H7 (cell line): ENCODE data around the gene RUFY3. TPM values are rescaled to one million over a fixed set of nuclear protein-coding genes. Genes with fewer than 3 reads are reported as not detected.
"Not testable (repeated sequence)": the region's sequence is repeated elsewhere in the genome, so short reads cannot be mapped to it uniquely, and the experiment has no call there.

ENCODE experiments used
- DNase-seq: peaks from one replicate; pipeline ENCODE4 v3.0.0; 2012
- H3K27me3 ChIP-seq: 2 replicates; pipeline ENCODE4 v1.6.0; 2011; ENCODE audit warnings: mild to moderate bottlenecking, low read length; ENCODE audit not compliant: control insufficient read depth, insufficient read depth
- H3K36me3 ChIP-seq: replicated peaks from 2 replicates; pipeline ENCODE4 v1.5.1; 2011; ENCODE audit warnings: low read length; ENCODE audit not compliant: control insufficient read depth, insufficient read depth
- H3K4me3 ChIP-seq: 2 replicates; pipeline ENCODE4 v1.5.1; 2011; ENCODE audit warnings: low read depth, mild to moderate bottlenecking, control low read depth, low read length, moderate library complexity; ENCODE audit not compliant: insufficient read depth
- total RNA-seq: library from RNA; depleted of rRNA; stranded (reverse); fragments of >200 nt; shearing (Covaris generic); gene quantifications from 2 replicates; pipeline ENCODE4 v1.2.3, GENCODE V29; 2014

Gene RUFY3
- total RNA-seq, 1 experiment from 2014 or later, result 32.7 TPM

- H3K4me3 ChIP-seq, result no peak overlapping the region
- no peak for DNase-seq
- H3K36me3 ChIP-seq, result no peaks in the 10 kb centered on the region
- H3K27me3 ChIP-seq, result no peaks in the 10 kb centered on the region
Observed at GRCh38 chr4:70714079-70714887, 7.5 kb upstream of the RUFY3 start.

DNA sequence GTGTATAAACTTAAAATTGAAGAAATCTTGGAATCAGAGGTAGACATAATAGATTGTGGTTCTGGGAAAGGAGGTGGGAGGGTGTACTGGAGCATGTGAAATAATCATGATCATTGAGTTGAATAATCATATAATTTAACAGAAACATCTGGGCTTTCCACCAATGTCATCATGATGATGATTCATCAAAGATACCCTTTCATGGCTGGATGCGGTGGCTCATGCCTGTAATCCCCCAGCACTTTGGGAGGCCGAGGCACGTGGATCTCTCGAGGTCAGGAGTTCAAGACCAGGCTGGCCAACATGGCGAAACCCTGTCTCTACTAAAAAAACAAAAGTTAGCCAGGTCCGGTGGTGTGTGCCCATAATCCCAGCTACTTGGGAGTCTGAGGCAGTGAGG, 6.7 kb upstream of the RUFY3 start:
- H3K4me3 ChIP-seq, result no peak overlapping the region
- no peaks in the 10 kb centered on the region for H3K27me3 ChIP-seq
- no peak for DNase-seq
- H3K36me3 ChIP-seq, result no peaks in the 10 kb centered on the region

DNA sequence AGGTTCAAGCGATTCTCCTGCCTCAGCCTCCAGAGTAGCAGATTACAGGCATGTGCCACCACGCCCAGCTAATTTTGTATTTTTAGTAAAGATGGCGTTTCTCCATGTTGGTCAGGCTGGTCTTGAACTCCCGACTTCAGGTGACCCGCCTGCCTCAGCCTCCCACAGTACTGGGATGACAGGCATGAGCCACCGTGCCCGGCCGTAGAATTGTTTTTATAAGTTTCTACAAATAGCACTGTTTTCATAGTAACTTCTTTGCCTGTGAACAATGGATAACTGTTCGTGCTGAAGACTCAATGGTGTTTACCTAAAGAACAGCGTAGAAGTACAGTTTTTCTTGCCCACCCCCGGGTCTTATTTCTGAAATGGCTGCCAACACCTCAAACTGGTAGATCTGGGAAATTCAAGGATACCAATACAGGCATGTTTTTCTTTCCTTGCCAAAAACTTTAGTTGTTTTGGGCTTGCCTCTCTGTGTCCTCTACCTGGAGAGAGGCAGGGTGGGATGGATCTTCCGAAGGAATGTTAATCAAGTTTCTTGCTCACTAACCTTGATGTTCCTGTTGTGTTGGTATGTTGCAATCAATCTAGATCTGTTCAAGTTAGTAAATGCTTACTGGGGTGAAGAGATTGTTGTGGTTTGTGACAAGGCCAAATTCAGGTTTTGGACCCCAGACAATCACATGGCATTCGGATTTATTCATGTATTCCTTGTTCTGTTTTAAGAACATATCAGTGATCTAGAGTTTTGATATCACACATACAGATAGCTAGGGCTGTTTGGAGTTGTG, 2.8 kb upstream of the RUFY3 start:
- H3K36me3 ChIP-seq, result no peaks in the 10 kb centered on the region
- no peaks in the 10 kb centered on the region for H3K27me3 ChIP-seq
- DNase-seq, result no peak
- no peak overlapping the region for H3K4me3 ChIP-seq

DNA sequence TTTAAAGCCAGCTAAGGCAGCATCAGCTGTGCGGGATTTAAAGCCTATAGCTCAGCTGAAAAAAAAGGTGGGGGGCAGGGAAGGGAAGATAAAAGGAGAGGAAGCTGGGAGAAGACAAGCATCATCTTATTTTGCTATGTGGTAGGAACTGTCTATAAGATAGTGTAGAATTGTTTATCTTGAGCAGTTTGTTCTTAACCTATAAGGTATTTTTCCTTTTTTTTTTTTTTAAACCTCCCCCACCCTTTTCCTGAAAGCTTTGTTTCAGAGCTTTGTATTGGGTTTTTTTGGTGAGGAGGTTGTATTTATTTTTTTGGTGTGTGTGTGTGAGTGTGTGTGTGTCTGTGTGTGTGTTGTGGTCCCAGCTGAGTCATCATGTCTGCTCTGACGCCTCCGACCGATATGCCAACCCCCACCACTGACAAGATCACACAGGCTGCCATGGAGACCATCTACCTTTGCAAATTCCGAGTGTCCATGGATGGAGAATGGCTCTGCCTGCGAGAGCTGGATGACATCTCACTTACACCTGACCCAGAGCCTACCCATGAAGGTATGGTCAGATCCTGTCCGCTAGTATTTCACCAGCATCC, 531 bp downstream of the RUFY3 start:
- Histone ChIP-seq H3K36me3 (no peaks in the 10 kb centered on the region), H3K27me3 (no peaks in the 10 kb centered on the region), H3K4me3 (no peak overlapping the region)
- DNase-seq, result no peak

DNA sequence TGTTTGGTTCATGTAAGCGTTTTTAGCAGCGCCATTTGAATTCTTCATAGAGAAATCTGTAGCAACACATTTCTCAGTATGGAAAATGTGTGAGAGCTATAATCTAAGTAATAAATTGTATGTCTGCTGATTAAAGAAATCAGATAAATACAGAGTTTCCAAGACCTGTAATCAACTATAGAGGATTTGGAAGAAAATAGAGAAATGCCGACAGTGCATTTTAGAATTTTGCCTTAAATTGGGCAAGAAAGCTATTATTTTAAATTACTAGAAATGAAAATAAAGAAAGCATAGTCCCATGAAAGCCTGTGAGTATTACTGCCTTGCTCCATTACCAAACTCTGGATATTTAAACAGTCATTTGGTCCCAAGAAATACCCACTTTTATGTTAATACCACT, 2.7 kb downstream of the RUFY3 start:
- Histone ChIP-seq H3K4me3 (no peak overlapping the region), H3K27me3 (no peaks in the 10 kb centered on the region), H3K36me3 (no peaks in the 10 kb centered on the region)
- DNase-seq, result no peak

DNA sequence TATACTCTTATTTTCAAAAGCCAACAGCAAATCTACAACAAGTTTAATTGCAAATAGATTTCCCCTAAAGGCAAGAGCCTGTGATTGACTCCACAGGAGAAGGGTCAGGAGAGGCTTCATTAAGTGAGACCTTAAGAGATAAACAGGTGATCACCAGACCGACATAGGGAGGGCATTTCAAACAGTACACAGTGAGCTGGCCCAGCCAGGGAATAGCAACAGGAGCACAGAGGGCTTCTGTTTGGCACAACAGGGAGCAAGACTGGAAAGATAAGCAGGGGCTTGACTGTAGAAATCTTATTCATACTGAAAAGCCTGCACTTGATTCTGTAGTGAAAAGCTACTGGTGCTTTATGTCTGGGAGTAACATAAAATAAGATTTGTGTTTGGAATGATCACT, 3.9 kb downstream of the RUFY3 start:
- H3K36me3 ChIP-seq, result no peaks in the 10 kb centered on the region
- DNase-seq, result no peak
- H3K4me3 ChIP-seq, result no peak overlapping the region
- H3K27me3 ChIP-seq, result no peaks in the 10 kb centered on the region

- H3K4me3 ChIP-seq, DNase-seq, H3K27me3 ChIP-seq: not testable (repeated sequence)
Observed at GRCh38 chr4:70726515-70726914, 4.8 kb downstream of the RUFY3 start.

GRCh38 chr4:70728091-70728490, 6.3 kb downstream of the RUFY3 start:
- DNase-seq, result no peak
- Histone ChIP-seq H3K4me3 (no peak overlapping the region), H3K27me3 (no peaks in the 10 kb centered on the region), H3K36me3 (no peaks in the 10 kb centered on the region)

More at GRCh38 chr4:70726515-70726914, 4.8 kb downstream of the RUFY3 start:
- H3K36me3 ChIP-seq, result not testable (repeated sequence)

DNA sequence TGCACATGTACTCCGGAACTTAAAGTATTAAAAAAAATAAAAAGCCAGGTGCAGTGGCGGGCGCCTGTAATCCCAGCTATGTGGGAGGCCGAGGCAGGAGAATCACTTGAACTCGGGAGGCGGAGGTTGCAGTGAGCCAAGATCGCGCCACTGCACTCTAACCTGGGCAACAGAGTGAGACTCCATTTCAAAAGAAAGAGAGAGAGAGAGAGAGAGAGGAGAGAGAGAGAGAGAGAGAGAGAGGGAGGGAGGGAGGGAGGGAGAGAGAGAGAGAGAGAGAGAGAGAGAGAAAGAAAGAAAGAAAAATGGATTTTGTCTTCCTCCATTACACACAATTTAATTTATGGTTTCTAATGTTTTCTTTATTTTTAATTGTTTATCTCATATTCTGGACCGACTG, 11.1 kb downstream of the RUFY3 start:
- not testable (repeated sequence) for H3K27me3 ChIP-seq, DNase-seq

GRCh38 chr4:70734168-70734954, 12.6 kb downstream of the RUFY3 start:
- Histone ChIP-seq H3K36me3 (no peaks in the 10 kb centered on the region), H3K27me3 (no peaks in the 10 kb centered on the region), H3K4me3 (no peak overlapping the region)
- no peak for DNase-seq

More for the DNA sequence above, 11.1 kb downstream of the RUFY3 start:
- H3K36me3 ChIP-seq, H3K4me3 ChIP-seq: not testable (repeated sequence)

DNA sequence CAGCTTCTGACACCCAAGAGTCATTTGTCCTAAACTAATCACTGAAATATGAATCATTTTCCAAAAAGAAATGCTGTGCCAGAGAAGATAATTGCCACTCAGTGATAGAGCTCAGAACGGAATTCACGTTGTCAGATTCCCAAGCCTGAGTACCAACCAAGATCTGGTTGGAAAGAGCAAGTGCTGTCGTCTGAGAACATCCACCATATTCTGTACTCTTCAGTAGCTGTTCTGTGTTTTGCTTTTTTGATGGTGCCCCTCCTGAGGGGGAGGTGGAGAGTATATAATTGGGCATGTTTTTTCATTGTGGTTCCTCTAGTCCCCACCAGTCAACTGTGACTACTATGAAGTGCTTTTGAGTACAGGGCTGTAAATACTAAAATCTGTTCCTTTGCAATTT, 13.2 kb downstream of the RUFY3 start:
- no peak overlapping the region for H3K4me3 ChIP-seq
- H3K36me3 ChIP-seq, result no peaks in the 10 kb centered on the region
- no peak for DNase-seq
- H3K27me3 ChIP-seq, result no peaks in the 10 kb centered on the region

GRCh38 chr4:70735915-70736314, 14.2 kb downstream of the RUFY3 start:
- not testable (repeated sequence) for H3K36me3 ChIP-seq, DNase-seq, H3K27me3 ChIP-seq, H3K4me3 ChIP-seq

DNA sequence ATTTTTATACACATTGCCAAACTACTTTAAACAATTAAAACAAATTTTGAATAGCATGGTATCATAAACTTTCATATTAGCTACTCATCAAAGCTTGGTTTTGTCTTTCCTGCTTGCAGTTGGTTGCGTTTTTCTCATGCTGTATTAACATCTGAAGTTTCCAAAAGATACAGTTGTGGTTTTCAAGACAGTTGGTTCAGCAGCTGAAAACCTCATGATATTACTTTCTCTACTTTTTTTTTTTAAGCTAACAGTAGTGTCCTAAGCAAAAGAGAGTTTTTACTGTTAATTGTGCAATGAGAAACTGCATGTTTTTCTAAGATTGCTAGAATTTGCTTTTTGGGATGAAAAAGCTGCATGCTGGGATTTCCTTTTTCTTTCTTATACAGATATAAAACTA, 15.2 kb downstream of the RUFY3 start:
- H3K27me3 ChIP-seq, result no peaks in the 10 kb centered on the region
- no peak overlapping the region for H3K4me3 ChIP-seq
- H3K36me3 ChIP-seq, result no peaks in the 10 kb centered on the region
- DNase-seq, result no peak

- H3K4me3 ChIP-seq, result no peak overlapping the region
- H3K27me3 ChIP-seq, result no peaks in the 10 kb centered on the region
- no peak for DNase-seq
- no peaks in the 10 kb centered on the region for H3K36me3 ChIP-seq
Observed at GRCh38 chr4:70737409-70737808, 15.6 kb downstream of the RUFY3 start.
